Measurements from ENCODE around the gene KLHL17. TPM values are rescaled to one million over a fixed set of nuclear protein-coding genes. Genes with fewer than 3 reads are reported as not detected.
A peak's percentile ranks its signal among the peaks of the same experiment; 100 is the strongest.

Gene KLHL17
- total and polyA plus RNA-seq, 9 of the 15 experiments (the other 6 are each of a cell fraction or from before 2014, with no cell fraction given), result 0.14 to 84.8 (median 13.0) TPM

- peak; percentile 79; the same call in 1 of the 2 replicates for TF ChIP-seq KDM2B (CRISPR knock-in tag; IDR thresholded peaks at IDR 0.05)
- TF ChIP-seq GTF2F1 (IDR thresholded peaks at IDR 0.05; ENCODE audit: low read depth, low read length), result no peak
- TF ChIP-seq ARID3B (CRISPR knock-in tag; IDR thresholded peaks at IDR 0.05; ENCODE audit: borderline replicate concordance), result no peak
- no peak for TF ChIP-seq ZNF407 (IDR thresholded peaks at IDR 0.05; ENCODE audit: low read depth)
- no peak for TF ChIP-seq ZBTB33 (CRISPR knock-in tag; IDR thresholded peaks at IDR 0.05)
- no peak for TF ChIP-seq RHOXF2B (CRISPR knock-in tag; conservative IDR thresholded peaks at IDR 0.05)
- TF ChIP-seq ZNF197 (CRISPR knock-in tag; IDR thresholded peaks at IDR 0.05; ENCODE audit: low read depth), result no peak
- no peak for TF ChIP-seq ZNF316 (IDR thresholded peaks at IDR 0.05)
- no peak for TF ChIP-seq E2F8 (IDR thresholded peaks at IDR 0.05; ENCODE audit: low read depth, partially characterized antibody)
- TF ChIP-seq ETS1 (conservative IDR thresholded peaks at IDR 0.05; ENCODE audit: control insufficient read depth, low read depth, low read length), result no peak
- no peak for TF ChIP-seq NFE2L1 (tag; IDR thresholded peaks at IDR 0.05; ENCODE audit: borderline replicate concordance, low read depth)
These were observed 39.5 kb downstream of the KLHL17 start, which contains the start of gene HES4 (continued) for GRCh38 chr1:999725-1000356.
